Measurements from ENCODE around the gene RNF10. TPM values are rescaled to one million over a fixed set of nuclear protein-coding genes. Genes with fewer than 3 reads are reported as not detected.

The RNF10 gene
- total and polyA plus RNA-seq, 9 of the 15 experiments (the other 6 are each of a cell fraction or from before 2014, with no cell fraction given): 43.0 to 139 (median 80.1) TPM

DNA sequence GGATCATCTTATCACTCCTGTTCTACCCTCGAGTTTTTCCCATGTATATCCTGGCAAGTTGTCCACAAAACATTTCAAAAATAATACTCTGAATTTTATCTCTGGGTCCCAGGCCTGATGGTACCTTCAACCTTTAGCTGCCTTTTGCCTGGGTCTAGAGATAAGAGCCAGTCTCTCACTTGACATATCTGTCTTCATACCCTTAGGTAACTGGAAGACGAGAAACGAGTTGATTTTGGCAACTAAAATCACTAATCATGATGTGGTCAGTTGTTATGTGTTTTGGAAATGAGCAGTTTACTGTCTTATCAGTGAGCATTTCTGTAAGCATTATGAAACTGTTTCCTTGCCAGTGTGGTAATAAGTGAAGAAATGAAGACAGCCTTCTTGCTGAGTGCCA, 6.3 kb downstream of the RNF10 start (continued):
- TF ChIP-seq, protein P1, sequence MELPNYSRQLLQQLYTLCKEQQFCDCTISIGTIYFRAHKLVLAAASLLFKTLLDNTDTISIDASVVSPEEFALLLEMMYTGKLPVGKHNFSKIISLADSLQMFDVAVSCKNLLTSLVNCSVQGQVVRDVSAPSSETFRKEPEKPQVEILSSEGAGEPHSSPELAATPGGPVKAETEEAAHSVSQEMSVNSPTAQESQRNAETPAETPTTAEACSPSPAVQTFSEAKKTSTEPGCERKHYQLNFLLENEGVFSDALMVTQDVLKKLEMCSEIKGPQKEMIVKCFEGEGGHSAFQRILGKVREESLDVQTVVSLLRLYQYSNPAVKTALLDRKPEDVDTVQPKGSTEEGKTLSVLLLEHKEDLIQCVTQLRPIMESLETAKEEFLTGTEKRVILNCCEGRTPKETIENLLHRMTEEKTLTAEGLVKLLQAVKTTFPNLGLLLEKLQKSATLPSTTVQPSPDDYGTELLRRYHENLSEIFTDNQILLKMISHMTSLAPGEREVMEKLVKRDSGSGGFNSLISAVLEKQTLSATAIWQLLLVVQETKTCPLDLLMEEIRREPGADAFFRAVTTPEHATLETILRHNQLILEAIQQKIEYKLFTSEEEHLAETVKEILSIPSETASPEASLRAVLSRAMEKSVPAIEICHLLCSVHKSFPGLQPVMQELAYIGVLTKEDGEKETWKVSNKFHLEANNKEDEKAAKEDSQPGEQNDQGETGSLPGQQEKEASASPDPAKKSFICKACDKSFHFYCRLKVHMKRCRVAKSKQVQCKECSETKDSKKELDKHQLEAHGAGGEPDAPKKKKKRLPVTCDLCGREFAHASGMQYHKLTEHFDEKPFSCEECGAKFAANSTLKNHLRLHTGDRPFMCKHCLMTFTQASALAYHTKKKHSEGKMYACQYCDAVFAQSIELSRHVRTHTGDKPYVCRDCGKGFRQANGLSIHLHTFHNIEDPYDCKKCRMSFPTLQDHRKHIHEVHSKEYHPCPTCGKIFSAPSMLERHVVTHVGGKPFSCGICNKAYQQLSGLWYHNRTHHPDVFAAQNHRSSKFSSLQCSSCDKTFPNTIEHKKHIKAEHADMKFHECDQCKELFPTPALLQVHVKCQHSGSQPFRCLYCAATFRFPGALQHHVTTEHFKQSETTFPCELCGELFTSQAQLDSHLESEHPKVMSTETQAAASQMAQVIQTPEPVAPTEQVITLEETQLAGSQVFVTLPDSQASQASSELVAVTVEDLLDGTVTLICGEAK (IDR thresholded peaks at IDR 0.05): 0 out of 2 replicates have a peak, but pooled peaks have one; percentile 37
- TF ChIP-seq, protein P1 (CRISPR knock-in tag; IDR thresholded peaks at IDR 0.05): no peak
- TF ChIP-seq ARID4B (CRISPR knock-in tag; IDR thresholded peaks at IDR 0.05): no peak
- peak; percentile 84 for TF ChIP-seq PKNOX1 (IDR thresholded peaks at IDR 0.05)
- peak; percentile 97 for TF ChIP-seq POLR2AphosphoS5 (IDR thresholded peaks at IDR 0.05; ENCODE audit: control insufficient read depth, insufficient read depth, low read depth, low read length)
- TF ChIP-seq, protein P2, sequence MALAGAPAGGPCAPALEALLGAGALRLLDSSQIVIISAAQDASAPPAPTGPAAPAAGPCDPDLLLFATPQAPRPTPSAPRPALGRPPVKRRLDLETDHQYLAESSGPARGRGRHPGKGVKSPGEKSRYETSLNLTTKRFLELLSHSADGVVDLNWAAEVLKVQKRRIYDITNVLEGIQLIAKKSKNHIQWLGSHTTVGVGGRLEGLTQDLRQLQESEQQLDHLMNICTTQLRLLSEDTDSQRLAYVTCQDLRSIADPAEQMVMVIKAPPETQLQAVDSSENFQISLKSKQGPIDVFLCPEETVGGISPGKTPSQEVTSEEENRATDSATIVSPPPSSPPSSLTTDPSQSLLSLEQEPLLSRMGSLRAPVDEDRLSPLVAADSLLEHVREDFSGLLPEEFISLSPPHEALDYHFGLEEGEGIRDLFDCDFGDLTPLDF (CRISPR knock-in tag; IDR thresholded peaks at IDR 0.05): 0 out of 2 replicates have a peak, but pooled peaks have one; percentile 41
- TF ChIP-seq ELF4 (CRISPR knock-in tag; IDR thresholded peaks at IDR 0.05): peak; percentile 79; the same call in 1 of the 2 replicates
- TF ChIP-seq NUFIP1 (IDR thresholded peaks at IDR 0.05; ENCODE audit: partially characterized antibody): no peak
- TF ChIP-seq SRF (CRISPR knock-in tag; IDR thresholded peaks at IDR 0.05): peak in 1 of 2 experiments; percentile 31; a peak in 1 of 4 replicates
- TF ChIP-seq TRIM28 (IDR thresholded peaks at IDR 0.05): peak; percentile 70

Measured in K562 (cell line).